K562 (cell line): ENCODE data around the gene SYNRG.

Source experiments
- FOSL1 ChIP-seq: fragments of 200-800 bp; sonication (Bioruptor generic); conservative IDR thresholded peaks from 2 replicates; pipeline ENCODE4 v1.6.1; 2016; ENCODE audit warnings: missing genetic modification characterization, missing compliant biosample characterization
- GTF2F1 ChIP-seq: IDR thresholded peaks from 2 replicates; pipeline ENCODE4 v1.6.1; 2011; ENCODE audit warnings: low read depth, low read length, improper control_type of control experiment
- HNRNPH1 ChIP-seq: fragments of 200-400 bp; formaldehyde crosslinking; optimal IDR thresholded peaks from 2 replicates; pipeline ENCODE3; 2017; ENCODE audit warnings: low read depth, mild to moderate bottlenecking, low read length, moderate library complexity
- TF ChIP-seq, protein P1 (sequence below), 2 experiments: fragments of 450-650 bp in 1 of 2; sonication (generic) in 1 of 2; formaldehyde crosslinking; conservative IDR thresholded peaks; 2 replicates each; pipeline versions ENCODE4 v1.4.0 to v1.8.1; 2020 to 2022; ENCODE audit warnings: mild to moderate bottlenecking in 1 of 2, missing genetic modification reagents in 1 of 2
- TF ChIP-seq, protein P2 (sequence below): sonication (generic); formaldehyde crosslinking; IDR thresholded peaks from 2 replicates; pipeline ENCODE4 v1.8.0; 2022; ENCODE audit warnings: mild to moderate bottlenecking, missing genetic modification reagents

DNA sequence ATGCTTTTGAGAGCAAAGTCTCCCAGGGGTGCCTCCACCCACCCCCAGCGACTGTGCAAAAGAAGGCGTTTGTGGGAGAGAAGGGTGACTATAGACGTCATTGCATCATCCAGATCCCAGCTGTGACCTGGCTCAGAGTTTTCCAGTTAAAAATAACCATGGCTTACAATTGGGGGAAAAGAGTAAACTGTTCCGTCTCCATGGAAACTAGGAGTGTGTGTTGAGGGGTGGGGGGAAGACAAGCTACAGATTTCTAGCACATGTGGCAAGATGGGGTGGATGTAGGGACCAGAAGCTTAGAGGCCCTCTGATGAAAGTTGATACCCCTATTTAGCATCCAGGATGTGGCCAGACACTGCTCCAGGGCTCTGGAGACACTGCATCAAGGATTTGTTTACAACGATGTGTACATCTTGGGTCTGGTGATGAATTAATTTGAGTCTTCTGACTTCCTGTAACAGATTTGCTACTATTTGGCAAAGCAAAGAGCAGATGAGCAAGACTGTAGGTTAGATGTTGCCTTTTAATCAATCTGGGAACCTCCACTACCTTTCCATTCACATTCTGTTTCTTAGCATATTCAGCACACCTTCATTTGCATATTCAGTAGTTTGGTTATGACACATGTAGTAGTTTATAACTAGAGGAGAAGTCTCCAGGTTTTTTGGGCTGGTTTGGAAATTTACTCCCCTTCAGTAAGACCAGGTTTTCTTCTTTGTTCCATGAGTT is 125.7 kb downstream of the SYNRG start:
- TF ChIP-seq GTF2F1 (no peak), FOSL1 (tag) (no peak), HNRNPH1 (no peak)
- TF ChIP-seq, protein P1, sequence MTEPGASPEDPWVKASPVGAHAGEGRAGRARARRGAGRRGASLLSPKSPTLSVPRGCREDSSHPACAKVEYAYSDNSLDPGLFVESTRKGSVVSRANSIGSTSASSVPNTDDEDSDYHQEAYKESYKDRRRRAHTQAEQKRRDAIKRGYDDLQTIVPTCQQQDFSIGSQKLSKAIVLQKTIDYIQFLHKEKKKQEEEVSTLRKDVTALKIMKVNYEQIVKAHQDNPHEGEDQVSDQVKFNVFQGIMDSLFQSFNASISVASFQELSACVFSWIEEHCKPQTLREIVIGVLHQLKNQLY (CRISPR knock-in tag; conservative IDR thresholded peaks at IDR 0.05) = no peak
- TF ChIP-seq, protein P2, sequence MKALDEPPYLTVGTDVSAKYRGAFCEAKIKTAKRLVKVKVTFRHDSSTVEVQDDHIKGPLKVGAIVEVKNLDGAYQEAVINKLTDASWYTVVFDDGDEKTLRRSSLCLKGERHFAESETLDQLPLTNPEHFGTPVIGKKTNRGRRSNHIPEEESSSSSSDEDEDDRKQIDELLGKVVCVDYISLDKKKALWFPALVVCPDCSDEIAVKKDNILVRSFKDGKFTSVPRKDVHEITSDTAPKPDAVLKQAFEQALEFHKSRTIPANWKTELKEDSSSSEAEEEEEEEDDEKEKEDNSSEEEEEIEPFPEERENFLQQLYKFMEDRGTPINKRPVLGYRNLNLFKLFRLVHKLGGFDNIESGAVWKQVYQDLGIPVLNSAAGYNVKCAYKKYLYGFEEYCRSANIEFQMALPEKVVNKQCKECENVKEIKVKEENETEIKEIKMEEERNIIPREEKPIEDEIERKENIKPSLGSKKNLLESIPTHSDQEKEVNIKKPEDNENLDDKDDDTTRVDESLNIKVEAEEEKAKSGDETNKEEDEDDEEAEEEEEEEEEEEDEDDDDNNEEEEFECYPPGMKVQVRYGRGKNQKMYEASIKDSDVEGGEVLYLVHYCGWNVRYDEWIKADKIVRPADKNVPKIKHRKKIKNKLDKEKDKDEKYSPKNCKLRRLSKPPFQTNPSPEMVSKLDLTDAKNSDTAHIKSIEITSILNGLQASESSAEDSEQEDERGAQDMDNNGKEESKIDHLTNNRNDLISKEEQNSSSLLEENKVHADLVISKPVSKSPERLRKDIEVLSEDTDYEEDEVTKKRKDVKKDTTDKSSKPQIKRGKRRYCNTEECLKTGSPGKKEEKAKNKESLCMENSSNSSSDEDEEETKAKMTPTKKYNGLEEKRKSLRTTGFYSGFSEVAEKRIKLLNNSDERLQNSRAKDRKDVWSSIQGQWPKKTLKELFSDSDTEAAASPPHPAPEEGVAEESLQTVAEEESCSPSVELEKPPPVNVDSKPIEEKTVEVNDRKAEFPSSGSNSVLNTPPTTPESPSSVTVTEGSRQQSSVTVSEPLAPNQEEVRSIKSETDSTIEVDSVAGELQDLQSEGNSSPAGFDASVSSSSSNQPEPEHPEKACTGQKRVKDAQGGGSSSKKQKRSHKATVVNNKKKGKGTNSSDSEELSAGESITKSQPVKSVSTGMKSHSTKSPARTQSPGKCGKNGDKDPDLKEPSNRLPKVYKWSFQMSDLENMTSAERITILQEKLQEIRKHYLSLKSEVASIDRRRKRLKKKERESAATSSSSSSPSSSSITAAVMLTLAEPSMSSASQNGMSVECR (CRISPR knock-in tag) = no peak
